AG09309 (cell line): ENCODE data around the gene OBSCN.
"Not testable (repeated sequence)": the region's sequence is repeated elsewhere in the genome, so short reads cannot be mapped to it uniquely, and the experiment has no call there.

ENCODE experiments used
- DNase-seq: peaks from one replicate; pipeline ENCODE4 v3.0.0-alpha.2; 2010; ENCODE audit warnings: low read depth
- H3K4me3 ChIP-seq: 2 replicates; pipeline ENCODE4 v1.5.1; 2011; ENCODE audit warnings: mild to moderate bottlenecking, low read depth, low read length, moderate library complexity; ENCODE audit not compliant: control insufficient read depth
- TF ChIP-seq, protein P1 (sequence below): IDR thresholded peaks from 2 replicates; pipeline ENCODE4 v1.5.1; 2011; ENCODE audit warnings: mild to moderate bottlenecking, low read depth, low read length, inconsistent platforms; ENCODE audit not compliant: insufficient read depth, control insufficient read depth; ENCODE audit errors: missing control alignments

The OBSCN gene

GRCh38 chr1:228184152-228184551 lies 23.7 kb upstream of the OBSCN start:
- TF ChIP-seq, protein P1, sequence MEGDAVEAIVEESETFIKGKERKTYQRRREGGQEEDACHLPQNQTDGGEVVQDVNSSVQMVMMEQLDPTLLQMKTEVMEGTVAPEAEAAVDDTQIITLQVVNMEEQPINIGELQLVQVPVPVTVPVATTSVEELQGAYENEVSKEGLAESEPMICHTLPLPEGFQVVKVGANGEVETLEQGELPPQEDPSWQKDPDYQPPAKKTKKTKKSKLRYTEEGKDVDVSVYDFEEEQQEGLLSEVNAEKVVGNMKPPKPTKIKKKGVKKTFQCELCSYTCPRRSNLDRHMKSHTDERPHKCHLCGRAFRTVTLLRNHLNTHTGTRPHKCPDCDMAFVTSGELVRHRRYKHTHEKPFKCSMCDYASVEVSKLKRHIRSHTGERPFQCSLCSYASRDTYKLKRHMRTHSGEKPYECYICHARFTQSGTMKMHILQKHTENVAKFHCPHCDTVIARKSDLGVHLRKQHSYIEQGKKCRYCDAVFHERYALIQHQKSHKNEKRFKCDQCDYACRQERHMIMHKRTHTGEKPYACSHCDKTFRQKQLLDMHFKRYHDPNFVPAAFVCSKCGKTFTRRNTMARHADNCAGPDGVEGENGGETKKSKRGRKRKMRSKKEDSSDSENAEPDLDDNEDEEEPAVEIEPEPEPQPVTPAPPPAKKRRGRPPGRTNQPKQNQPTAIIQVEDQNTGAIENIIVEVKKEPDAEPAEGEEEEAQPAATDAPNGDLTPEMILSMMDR: no peak
- no peak for DNase-seq
- H3K4me3 ChIP-seq: no peak overlapping the region

DNA sequence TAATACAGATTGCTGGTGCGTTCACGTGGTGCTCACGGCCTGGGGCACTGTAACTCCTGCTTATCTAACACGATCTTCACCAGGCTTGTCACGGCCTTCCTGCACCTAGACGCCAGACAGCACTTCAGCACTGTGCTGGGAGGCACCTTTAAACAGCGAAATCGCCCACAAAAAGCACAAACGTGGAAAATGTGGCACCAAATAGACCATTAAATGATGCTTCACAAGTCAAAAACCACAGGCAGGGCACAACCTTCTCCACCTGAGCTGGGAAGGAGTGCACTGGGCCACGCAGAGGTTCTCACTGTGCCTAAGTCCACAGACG lies 22.2 kb upstream of the OBSCN start:
- TF ChIP-seq, protein P1: no peak
- H3K4me3 ChIP-seq: no peak overlapping the region
- DNase-seq: no peak

DNA sequence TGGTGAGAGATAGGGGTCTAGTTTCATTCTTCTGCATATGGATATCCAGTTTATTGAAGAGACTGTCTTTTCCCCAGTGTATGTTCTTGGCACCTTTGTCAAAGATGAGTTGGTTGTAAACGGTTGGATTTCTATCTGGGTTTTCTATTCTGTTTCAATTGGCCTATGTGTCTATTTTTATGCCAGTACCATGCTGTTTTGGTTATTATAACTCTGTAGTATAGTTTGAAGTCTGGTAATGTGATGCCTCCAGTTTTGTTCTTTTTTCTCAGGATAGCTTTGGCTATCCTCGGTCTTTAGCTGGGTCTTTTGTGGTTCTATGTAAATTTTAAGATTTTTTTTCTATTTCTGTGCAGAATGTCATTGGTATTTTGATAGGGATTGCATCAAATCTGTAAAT lies 19.6 kb upstream of the OBSCN start:
- DNase-seq, H3K4me3 ChIP-seq: not testable (repeated sequence)

DNA sequence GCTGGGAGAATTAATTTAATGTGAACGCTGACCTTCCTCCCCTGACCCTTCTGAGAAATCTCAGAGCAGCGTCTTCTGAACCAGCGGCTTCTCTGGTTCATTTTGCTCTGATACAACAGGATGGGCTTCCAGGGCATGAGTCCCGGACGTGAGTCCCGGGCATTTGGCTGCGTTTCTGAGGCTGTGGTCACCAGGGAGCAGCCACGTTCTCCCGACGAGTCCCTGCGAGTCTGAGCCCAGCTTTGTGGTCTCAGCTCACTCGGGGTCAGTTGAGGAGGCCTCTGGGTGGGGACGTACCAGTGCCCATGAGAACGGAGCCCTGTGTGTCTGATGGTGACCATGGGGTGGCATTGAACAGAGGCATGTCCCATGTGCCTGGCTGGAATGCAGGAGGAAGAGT lies 17.7 kb upstream of the OBSCN start:
- DNase-seq: no peak
- TF ChIP-seq, protein P1: no peak
- no peak overlapping the region for H3K4me3 ChIP-seq

GRCh38 chr1:228190778-228191177 lies 17.1 kb upstream of the OBSCN start:
- DNase-seq: no peak
- TF ChIP-seq, protein P1: no peak
- no peak overlapping the region for H3K4me3 ChIP-seq

- H3K4me3 ChIP-seq: no peak overlapping the region
- TF ChIP-seq, protein P1: no peak
These were observed 13.4 kb upstream of the OBSCN start for GRCh38 chr1:228194436-228194835.

DNA sequence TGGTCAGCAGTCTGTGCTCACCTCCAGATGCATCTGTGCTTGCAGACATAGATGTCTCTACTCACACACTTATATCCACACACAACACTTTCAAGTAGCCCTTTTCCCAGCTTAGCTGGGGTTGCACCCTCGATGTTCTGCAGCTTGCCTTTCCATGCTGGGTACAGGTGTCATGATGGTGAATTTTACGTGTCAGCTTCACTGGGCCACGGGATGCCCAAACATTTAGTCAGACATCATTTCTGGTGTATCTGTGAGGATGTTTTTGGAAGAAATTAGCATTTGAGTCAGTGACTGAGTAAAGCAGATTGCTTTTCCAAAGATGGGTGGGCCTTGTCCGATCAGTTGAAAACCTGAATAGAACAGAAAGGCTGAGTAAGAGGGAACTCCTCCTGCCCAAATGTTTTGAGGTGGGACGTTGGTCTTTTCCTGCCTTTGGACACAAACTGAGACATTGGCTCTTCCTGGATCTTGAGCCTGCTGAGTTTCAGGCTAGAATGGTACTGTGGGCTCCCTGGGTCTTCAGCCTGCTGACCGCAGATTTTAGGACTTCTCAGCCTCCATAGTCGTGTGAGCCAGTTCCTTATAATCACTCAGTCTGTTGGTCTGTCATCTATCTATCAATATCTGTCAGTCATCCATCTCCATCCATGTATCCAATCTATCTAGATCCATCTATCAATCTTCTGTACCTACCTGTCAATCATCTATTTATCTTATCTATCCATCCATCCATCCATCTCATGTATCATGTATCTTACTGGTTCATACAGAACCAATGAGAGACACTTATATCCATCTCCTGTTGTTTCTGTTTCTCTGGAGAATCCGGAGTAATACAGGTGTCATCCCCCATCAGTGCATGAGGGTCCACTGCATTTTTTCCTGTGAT lies 12.7 kb upstream of the OBSCN start:
- H3K4me3 ChIP-seq: no peak overlapping the region
- TF ChIP-seq, protein P1: no peak
- DNase-seq: no peak

More at GRCh38 chr1:228194436-228194835, 13.4 kb upstream of the OBSCN start:
- DNase-seq: no peak
